Pancreas (tissue), 10 donors: ENCODE measurements around the gene KCNMA1. TPM values are rescaled to one million over a fixed set of nuclear protein-coding genes. Genes with fewer than 3 reads are reported as not detected.

Source experiments
- ATAC-seq, 4 donors: fragments of 200-7000 bp; cut with Tn5 transposase; one replicate each; pipeline versions ENCODE4 v1.8.0 to v1.9.1; 2020; ENCODE audit warnings: mild to moderate bottlenecking in 4 of 4, moderate library complexity in 4 of 4
- DNase-seq, 6 donors: peaks; one replicate each; pipeline ENCODE4 v3.0.0-alpha.2; 2020
- FAIRE-seq: peaks from 2 replicates; lab custom pipeline; 2012; peaks lifted over from hg19 to GRCh38; lab: Jason Lieb, UNC
- H3K27ac ChIP-seq, 4 donors: fragments of 200-600 bp; sonication (generic); 1 replicate in 3 of 4; 2 replicates in 1 of 4; pipeline versions ENCODE4 v1.5.0 to v1.8.0; 2020
- H3K27me3 ChIP-seq, 4 donors: fragments of 200-600 bp; one replicate each; pipeline ENCODE4 v1.8.0; 2021
- H3K36me3 ChIP-seq, 3 donors: fragments of 200-600 bp; sonication (generic) in 1 of 3; one replicate each; pipeline versions ENCODE4 v1.5.0 to v1.8.0; 2020 to 2021
- H3K4me1 ChIP-seq, 3 donors: fragments of 200-600 bp; one replicate each; pipeline ENCODE4 v1.8.0; 2021
- H3K4me3 ChIP-seq, 4 donors: fragments of 200-600 bp; sonication (generic) in 2 of 4; one replicate each; pipeline versions ENCODE4 v1.5.0 to v1.8.0; 2020 to 2021
- H3K9me3 ChIP-seq, 4 donors: fragments of 200-600 bp; one replicate each; pipeline ENCODE4 v1.8.0; 2021
- WGBS, 2 donors: extraction: QIAGEN DNeasy Blood & Tissue Kit; methylation state at CpG; one replicate each; pipeline ENCODE4 v1.1.7; 2013; 5-methylcytosine and 5-hydroxymethylcytosine counted together
- intact Hi-C, 3 donors: fragments of 100-400 bp; cut with DNase I; formaldehyde crosslinking; loops; one replicate each; pipeline versions ENCODE4 v1.11.1 to v1.14.2; 2022
- polyA plus RNA-seq, 2 donors: library from polyadenylated mRNA; stranded (reverse); fragments of 200-250 nt; gene quantifications; one replicate each; pipeline ENCODE4 v1.2.3, GENCODE V29; 2013
- total RNA-seq, 6 donors: library from RNA; stranded (reverse); fragmentation: NEBNext Ultra II Directional in 4 of 6; extraction: Animal tissue kit (Norgen Biotek cat#: 25700) in 4 of 6; gene quantifications; one replicate each; pipeline versions ENCODE4 v1.2.1 to v1.2.4, GENCODE V29; 2021 to 2023
- TF ChIP-seq, protein P1 (sequence below), 4 donors: fragments of 200-600 bp; sonication (generic) in 3 of 4; IDR thresholded peaks; one replicate each; pipeline versions ENCODE4 v1.5.0 to v1.8.0; 2021; ENCODE audit warnings: antibody characterized with exemption in 4 of 4
- donor health status: healthy with polysubstance abuse.
- donor health status: DM: no; HTN: no; CAD: no; lungs with moderate emphysema.
- donor health status: DM: no; HTN: no; CAD: no.
- donor health status: control.
- donor health status: control.
- donor health status: Bipolar disorder and iron deficiency.
- donor health status: DM: yes; HTN: yes; CAD: no.
- donor health status: DM: no; HTN: no; CAD: no.
- donor health status: DM: no; HTN: no; CAD: no.
- donor health status: DM: yes; HTN: yes; CAD: no.

Gene KCNMA1
- total and polyA plus RNA-seq, 8 donors = 3.5 to 19.4 (median 9.3) TPM

DNA sequence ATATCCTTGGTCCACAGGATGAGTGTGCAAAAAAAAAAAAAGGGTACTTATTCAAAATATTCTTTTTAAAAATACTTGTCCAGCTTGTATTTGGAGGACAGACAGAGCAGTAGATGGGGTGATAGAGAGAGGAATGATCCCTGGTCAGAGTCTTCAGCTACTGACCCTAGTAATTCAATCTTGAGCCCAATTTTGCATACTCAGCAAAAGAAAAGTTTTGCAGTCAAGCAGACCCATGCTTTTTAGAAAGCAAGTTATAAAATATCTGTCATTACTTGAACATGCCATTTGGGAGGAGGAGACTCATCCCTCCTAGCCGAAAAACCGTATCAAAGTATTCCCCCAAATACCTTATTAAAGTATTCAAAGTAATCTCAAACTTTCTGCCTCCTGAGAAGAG, 585.0 kb downstream of the KCNMA1 start:
- FAIRE-seq = no peak
- TF ChIP-seq, protein P1, sequence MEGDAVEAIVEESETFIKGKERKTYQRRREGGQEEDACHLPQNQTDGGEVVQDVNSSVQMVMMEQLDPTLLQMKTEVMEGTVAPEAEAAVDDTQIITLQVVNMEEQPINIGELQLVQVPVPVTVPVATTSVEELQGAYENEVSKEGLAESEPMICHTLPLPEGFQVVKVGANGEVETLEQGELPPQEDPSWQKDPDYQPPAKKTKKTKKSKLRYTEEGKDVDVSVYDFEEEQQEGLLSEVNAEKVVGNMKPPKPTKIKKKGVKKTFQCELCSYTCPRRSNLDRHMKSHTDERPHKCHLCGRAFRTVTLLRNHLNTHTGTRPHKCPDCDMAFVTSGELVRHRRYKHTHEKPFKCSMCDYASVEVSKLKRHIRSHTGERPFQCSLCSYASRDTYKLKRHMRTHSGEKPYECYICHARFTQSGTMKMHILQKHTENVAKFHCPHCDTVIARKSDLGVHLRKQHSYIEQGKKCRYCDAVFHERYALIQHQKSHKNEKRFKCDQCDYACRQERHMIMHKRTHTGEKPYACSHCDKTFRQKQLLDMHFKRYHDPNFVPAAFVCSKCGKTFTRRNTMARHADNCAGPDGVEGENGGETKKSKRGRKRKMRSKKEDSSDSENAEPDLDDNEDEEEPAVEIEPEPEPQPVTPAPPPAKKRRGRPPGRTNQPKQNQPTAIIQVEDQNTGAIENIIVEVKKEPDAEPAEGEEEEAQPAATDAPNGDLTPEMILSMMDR (IDR thresholded peaks at IDR 0.05) = no peak
- no peaks in the 10 kb centered on the region for H3K36me3 ChIP-seq
- H3K4me1 ChIP-seq = no peaks in the 10 kb centered on the region
- ATAC-seq = no peak
- intact Hi-C loops = no loop called here
- no peaks in the 10 kb centered on the region for H3K9me3 ChIP-seq
- WGBS, 2 donors = 84 to 89% methylated on average over 2 of the region's 2 CpGs
- H3K27ac ChIP-seq = no peak overlapping the region
- no peaks in the 10 kb centered on the region for H3K27me3 ChIP-seq
- DNase-seq = no peak
- H3K4me3 ChIP-seq = no peak overlapping the region

DNA sequence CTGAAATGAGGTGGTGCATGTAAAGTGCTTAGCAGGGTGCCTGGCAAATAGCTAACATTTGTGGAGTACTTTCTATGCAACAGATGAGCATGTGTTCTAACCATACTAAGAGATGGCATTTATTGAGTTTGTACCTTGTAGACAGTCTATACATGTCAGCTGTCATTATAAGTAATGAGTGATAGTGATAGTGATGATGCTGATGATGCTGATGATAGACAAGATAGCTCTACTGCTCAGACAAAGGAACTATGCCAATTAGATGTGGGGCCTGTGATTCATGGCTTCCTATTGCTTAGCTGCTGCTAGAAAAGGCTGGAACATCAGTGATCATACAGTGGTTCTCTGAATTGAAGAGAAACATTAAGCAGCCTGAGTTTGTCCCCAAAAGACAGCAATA, 585.8 kb downstream of the KCNMA1 start:
- H3K27ac ChIP-seq = no peak overlapping the region
- no peaks in the 10 kb centered on the region for H3K9me3 ChIP-seq
- DNase-seq = no peak
- TF ChIP-seq, protein P1 (IDR thresholded peaks at IDR 0.05) = no peak
- no peak for ATAC-seq
- no peak for FAIRE-seq
- H3K36me3 ChIP-seq = no peaks in the 10 kb centered on the region
- H3K27me3 ChIP-seq = no peaks in the 10 kb centered on the region
- intact Hi-C loops = no loop called here
- H3K4me3 ChIP-seq = no peak overlapping the region
- no peaks in the 10 kb centered on the region for H3K4me1 ChIP-seq

DNA sequence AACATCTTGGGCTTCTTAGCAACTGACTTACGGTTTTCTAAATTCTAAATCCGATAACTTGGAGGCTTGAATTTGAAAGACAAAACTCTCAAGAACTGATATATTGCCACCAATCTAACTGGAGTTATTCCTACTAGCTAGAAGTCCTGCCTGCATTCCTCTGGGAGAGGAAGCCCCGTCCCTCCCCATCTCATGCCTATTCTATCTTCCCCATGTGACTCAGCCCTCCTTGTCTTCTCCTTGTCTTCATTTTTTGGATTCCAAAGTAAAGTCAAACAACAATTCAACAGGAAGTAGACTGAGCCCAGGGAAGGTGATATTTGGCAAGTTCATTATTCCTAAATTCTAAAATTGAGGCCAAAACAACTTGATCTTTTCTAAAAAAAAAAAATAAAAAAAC, 587.7 kb downstream of the KCNMA1 start:
- no peak overlapping the region for H3K27ac ChIP-seq
- TF ChIP-seq, protein P1 (IDR thresholded peaks at IDR 0.05) = no peak
- no peaks in the 10 kb centered on the region for H3K27me3 ChIP-seq
- no peaks in the 10 kb centered on the region for H3K9me3 ChIP-seq
- no peak overlapping the region for H3K4me3 ChIP-seq
- intact Hi-C loops = no loop called here
- H3K4me1 ChIP-seq = no peaks in the 10 kb centered on the region
- FAIRE-seq (no peak), DNase-seq (no peak), ATAC-seq (no peak)
- no peaks in the 10 kb centered on the region for H3K36me3 ChIP-seq
- 87 to 94% methylated on average over 3 of the region's 3 CpGs for WGBS, 2 donors

DNA sequence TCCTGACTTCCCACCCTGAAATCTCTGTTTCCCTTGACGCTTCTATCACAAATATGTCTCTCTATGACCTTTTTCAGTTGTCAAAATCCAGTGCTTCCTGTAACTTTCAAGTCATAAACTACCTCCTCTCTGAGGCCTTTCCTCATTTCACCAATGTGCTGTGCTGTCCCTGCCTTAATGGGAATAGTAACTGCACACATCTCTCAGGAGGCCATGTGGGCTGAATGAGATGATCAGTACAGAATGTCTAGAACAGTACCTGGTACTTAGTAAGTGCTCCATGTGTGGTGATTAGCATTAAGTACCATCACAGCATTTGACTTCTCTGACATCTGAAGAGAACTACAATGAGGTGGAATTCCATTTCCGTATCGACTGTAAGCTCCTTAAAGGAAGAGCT, 588.5 kb downstream of the KCNMA1 start:
- no peak for ATAC-seq
- FAIRE-seq = no peak
- TF ChIP-seq, protein P1 (IDR thresholded peaks at IDR 0.05) = no peak

DNA sequence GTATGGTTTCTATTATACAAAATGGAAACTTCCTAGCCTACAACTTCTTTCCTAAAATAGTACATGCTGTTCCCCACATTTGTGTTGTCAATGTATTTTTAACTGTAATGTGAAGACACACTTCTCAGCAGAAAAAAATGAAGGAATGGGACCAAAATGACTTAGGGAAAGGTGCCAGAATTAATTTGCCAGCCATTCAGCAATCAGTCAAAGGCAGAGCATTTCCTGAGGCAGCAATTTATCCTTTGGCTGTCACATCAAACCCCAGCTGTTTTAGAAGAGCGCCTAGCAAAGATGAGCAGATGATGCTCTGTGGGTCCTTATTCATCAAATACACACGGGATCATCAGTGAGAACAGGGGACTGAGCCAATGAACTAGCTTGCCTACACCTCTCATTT, 592.5 kb downstream of the KCNMA1 start:
- H3K36me3 ChIP-seq = no peaks in the 10 kb centered on the region
- FAIRE-seq (no peak), DNase-seq (no peak), ATAC-seq (no peak)
- no peak overlapping the region for H3K4me3 ChIP-seq
- TF ChIP-seq, protein P1 (IDR thresholded peaks at IDR 0.05) = no peak
- H3K27me3 ChIP-seq = no peaks in the 10 kb centered on the region
- H3K27ac ChIP-seq = no peak overlapping the region
- H3K9me3 ChIP-seq = no peaks in the 10 kb centered on the region
- no peaks in the 10 kb centered on the region for H3K4me1 ChIP-seq
- intact Hi-C loops = no loop called here
- 86 to 90% methylated on average over 2 of the region's 2 CpGs for WGBS, 2 donors

More for the DNA sequence above, 588.5 kb downstream of the KCNMA1 start:
- no peaks in the 10 kb centered on the region for H3K36me3 ChIP-seq
- no peaks in the 10 kb centered on the region for H3K4me1 ChIP-seq
- intact Hi-C loops = no loop called here
- H3K27me3 ChIP-seq = no peaks in the 10 kb centered on the region
- no peak for DNase-seq
- 88 to 90% methylated on average over 3 of the region's 3 CpGs for WGBS, 2 donors
- H3K27ac ChIP-seq = no peak overlapping the region
- no peak overlapping the region for H3K4me3 ChIP-seq
- no peaks in the 10 kb centered on the region for H3K9me3 ChIP-seq
